Panc1 (cell line): ENCODE results near the gene C10orf143.

Experiments
- SIN3A ChIP-seq: IDR thresholded peaks from 2 replicates; pipeline ENCODE4 v1.6.1; 2012; ENCODE audit warnings: low read depth, mild to moderate bottlenecking, low read length, moderate library complexity, borderline replicate concordance; ENCODE audit not compliant: insufficient read depth
- TCF7L2 ChIP-seq: IDR thresholded peaks from 2 replicates; pipeline ENCODE4 v1.6.1; 2011; ENCODE audit warnings: mild to moderate bottlenecking, low read depth, low read length, inconsistent platforms
- TF ChIP-seq, protein P1 (sequence below): fragments of 450-650 bp; IDR thresholded peaks from 2 replicates; pipeline ENCODE4 v1.5.1; 2017; ENCODE audit warnings: mild to moderate bottlenecking

DNA sequence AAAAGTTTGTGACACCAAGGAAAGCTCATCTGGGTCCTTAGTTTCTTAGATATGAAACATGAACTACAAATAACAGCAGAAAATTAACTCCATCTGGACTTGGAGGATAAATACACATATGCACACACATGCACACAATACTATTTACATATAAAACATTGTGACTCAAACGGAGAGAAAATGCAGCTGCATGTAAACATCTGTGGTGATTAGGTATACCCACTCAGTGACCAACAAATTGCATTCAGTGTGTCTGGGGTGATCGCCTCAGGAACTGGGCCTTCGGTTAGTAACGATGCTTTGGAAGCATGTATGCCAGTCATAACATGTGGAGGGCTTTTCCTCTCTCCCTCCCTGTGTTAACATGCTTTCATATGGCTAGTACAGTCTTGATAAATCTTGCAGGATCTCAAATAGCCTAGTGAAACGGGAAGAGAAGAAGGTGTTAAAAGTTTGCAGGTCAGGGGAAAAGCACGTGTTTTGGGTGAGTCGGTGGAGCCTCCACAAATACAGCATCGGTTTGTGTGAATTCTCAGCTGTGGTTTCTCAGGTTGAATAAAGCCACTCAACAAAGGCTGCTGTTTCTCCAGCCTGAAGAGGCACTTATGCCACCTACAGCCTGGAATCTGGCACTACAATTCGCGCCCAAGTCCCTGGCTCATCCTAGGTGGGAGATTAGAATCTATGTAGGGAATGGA, 16.9 kb upstream of the C10orf143 start:
- TF ChIP-seq, protein P1, sequence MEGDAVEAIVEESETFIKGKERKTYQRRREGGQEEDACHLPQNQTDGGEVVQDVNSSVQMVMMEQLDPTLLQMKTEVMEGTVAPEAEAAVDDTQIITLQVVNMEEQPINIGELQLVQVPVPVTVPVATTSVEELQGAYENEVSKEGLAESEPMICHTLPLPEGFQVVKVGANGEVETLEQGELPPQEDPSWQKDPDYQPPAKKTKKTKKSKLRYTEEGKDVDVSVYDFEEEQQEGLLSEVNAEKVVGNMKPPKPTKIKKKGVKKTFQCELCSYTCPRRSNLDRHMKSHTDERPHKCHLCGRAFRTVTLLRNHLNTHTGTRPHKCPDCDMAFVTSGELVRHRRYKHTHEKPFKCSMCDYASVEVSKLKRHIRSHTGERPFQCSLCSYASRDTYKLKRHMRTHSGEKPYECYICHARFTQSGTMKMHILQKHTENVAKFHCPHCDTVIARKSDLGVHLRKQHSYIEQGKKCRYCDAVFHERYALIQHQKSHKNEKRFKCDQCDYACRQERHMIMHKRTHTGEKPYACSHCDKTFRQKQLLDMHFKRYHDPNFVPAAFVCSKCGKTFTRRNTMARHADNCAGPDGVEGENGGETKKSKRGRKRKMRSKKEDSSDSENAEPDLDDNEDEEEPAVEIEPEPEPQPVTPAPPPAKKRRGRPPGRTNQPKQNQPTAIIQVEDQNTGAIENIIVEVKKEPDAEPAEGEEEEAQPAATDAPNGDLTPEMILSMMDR = peak; percentile 96
- no peak for TF ChIP-seq SIN3A
- TF ChIP-seq TCF7L2 = no peak
